Thyroid gland (tissue), 4 donors: ENCODE measurements around the gene MRFAP1L1. TPM values are rescaled to one million over a fixed set of nuclear protein-coding genes. Genes with fewer than 3 reads are reported as not detected.

Experiments used
- DNase-seq, 2 donors: peaks; one replicate each; pipeline ENCODE4 v3.0.0-alpha.2; 2019
- H3K27ac ChIP-seq, 3 donors: fragments of 200-600 bp; sonication (generic); 1 replicate in 2 of 3; 2 replicates in 1 of 3; pipeline ENCODE4 v1.5.1; 2016 to 2019; ENCODE audit warnings: mild to moderate bottlenecking in 1 of 3, moderate library complexity in 1 of 3
- H3K27me3 ChIP-seq: fragments of 200-600 bp; sonication (generic); one replicate; pipeline ENCODE4 v1.5.1; 2019
- H3K36me3 ChIP-seq, 2 donors: fragments of 200-600 bp; sonication (generic); one replicate each; pipeline ENCODE4 v1.5.1; 2016 to 2019
- H3K4me1 ChIP-seq, 2 donors: fragments of 200-600 bp; sonication (generic); one replicate each; pipeline ENCODE4 v1.5.1; 2017 to 2019
- H3K4me3 ChIP-seq, 3 donors: fragments of 200-600 bp; sonication (generic); replicated peaks in 1 of 3; 1 replicate in 2 of 3; 2 replicates in 1 of 3; pipeline ENCODE4 v1.5.1; 2016; ENCODE audit warnings: mild to moderate bottlenecking in 1 of 3
- H3K9me3 ChIP-seq: fragments of 200-600 bp; sonication (generic); one replicate; pipeline ENCODE4 v1.5.1; 2017
- CTCF ChIP-seq, 6 experiments: fragments of 200-600 bp in 3 of 6; fragments of 450-650 bp in 3 of 6; sonication (generic) in 3 of 6; IDR thresholded peaks; one replicate each; pipeline ENCODE4 v1.5.1; 2016 to 2019; ENCODE audit warnings: antibody characterized with exemption in 6 of 6, mild to moderate bottlenecking in 2 of 6, inconsistent platforms in 1 of 6, moderate library complexity in 1 of 6
- POLR2A ChIP-seq, 2 donors: fragments of 450-650 bp; IDR thresholded peaks; one replicate each; pipeline ENCODE4 v1.6.1; 2017; ENCODE audit warnings: antibody characterized with exemption in 2 of 2, mild to moderate bottlenecking in 2 of 2, moderate library complexity in 1 of 2
- WGBS, 2 donors: methylation state at CpG; one replicate each; pipeline ENCODE4 v1.1.5; 2017; 5-methylcytosine and 5-hydroxymethylcytosine counted together
- intact Hi-C: fragments of 100-400 bp; cut with DNase I; formaldehyde crosslinking; loops from one replicate; pipeline ENCODE4 v1.15.1; 2023
- total RNA-seq, 4 donors: library from RNA; depleted of rRNA; stranded (reverse); fragments of >200 nt; gene quantifications; one replicate each; pipeline ENCODE4 v1.2.3, GENCODE V29; 2016

Gene MRFAP1L1
- total RNA-seq, 4 donors from 2014 or later = 70.5 to 93.9 (median 76.2) TPM

- Histone ChIP-seq H3K9me3 (no peaks in the 10 kb centered on the region), H3K36me3 (no peaks in the 10 kb centered on the region), H3K4me1 (peaks cover 0 to 8% of the 10 kb centered on the region in 2 donors), H3K4me3 (no peak overlapping the region), H3K27ac (no peak overlapping the region), H3K27me3 (no peaks in the 10 kb centered on the region)
- 73 to 77% methylated on average over 3 of the region's 3 CpGs for WGBS, 2 donors
- TF ChIP-seq POLR2A (IDR thresholded peaks at IDR 0.05) (no peak), CTCF (IDR thresholded peaks at IDR 0.05) (no peak)
- intact Hi-C loops = no loop called here
- DNase-seq = no peak
Observed at GRCh38 chr4:6692806-6693205, 16.9 kb downstream of the MRFAP1L1 start.

- WGBS, 2 donors = 84 to 91% methylated on average over 8 of the region's 8 CpGs
- H3K27ac ChIP-seq = no peak overlapping the region
Observed at GRCh38 chr4:6692379-6692778, 17.3 kb downstream of the MRFAP1L1 start.

GRCh38 chr4:6689506-6689960 is 20.1 kb downstream of the MRFAP1L1 start:
- no peaks in the 10 kb centered on the region for H3K27me3 ChIP-seq
- TF ChIP-seq POLR2A (IDR thresholded peaks at IDR 0.05) (no peak), CTCF (IDR thresholded peaks at IDR 0.05) (no peak)
- H3K4me3 ChIP-seq = no peak overlapping the region
- H3K9me3 ChIP-seq = no peaks in the 10 kb centered on the region
- peaks cover 0 to 8% of the 10 kb centered on the region in 2 donors for H3K4me1 ChIP-seq
- WGBS, 2 donors = 54 to 59% methylated on average over 4 to 14 of the region's 15 CpGs
- no peaks in the 10 kb centered on the region for H3K36me3 ChIP-seq
- intact Hi-C loops = no loop called here
- DNase-seq = peak; percentile 49 to 53
- no peak overlapping the region for H3K27ac ChIP-seq

More at GRCh38 chr4:6692379-6692778, 17.3 kb downstream of the MRFAP1L1 start:
- H3K9me3 ChIP-seq = no peaks in the 10 kb centered on the region
- no peak for TF ChIP-seq CTCF (IDR thresholded peaks at IDR 0.05)
- no peak for TF ChIP-seq POLR2A (IDR thresholded peaks at IDR 0.05)
- no peak for DNase-seq
- H3K4me1 ChIP-seq = peaks cover 0 to 8% of the 10 kb centered on the region in 2 donors
- no peaks in the 10 kb centered on the region for H3K36me3 ChIP-seq
- intact Hi-C loops = no loop called here
- no peak overlapping the region for H3K4me3 ChIP-seq
- no peaks in the 10 kb centered on the region for H3K27me3 ChIP-seq

- WGBS, 2 donors = 67 to 72% methylated on average over 15 to 16 of the region's 23 CpGs
- peaks cover 0 to 8% of the 10 kb centered on the region in 2 donors for H3K4me1 ChIP-seq
- no peaks in the 10 kb centered on the region for H3K9me3 ChIP-seq
- TF ChIP-seq POLR2A (IDR thresholded peaks at IDR 0.05) = no peak
- TF ChIP-seq CTCF (IDR thresholded peaks at IDR 0.05) = no peak
- H3K36me3 ChIP-seq = no peaks in the 10 kb centered on the region
- H3K4me3 ChIP-seq = no peak overlapping the region
- H3K27me3 ChIP-seq = no peaks in the 10 kb centered on the region
- intact Hi-C loops = no loop called here
- no peak overlapping the region for H3K27ac ChIP-seq
- no peak for DNase-seq
Observed at GRCh38 chr4:6688879-6689505, 20.7 kb downstream of the MRFAP1L1 start.
